MM.1S (cell line): Measurements from ENCODE around the gene STAT6.

ENCODE experiments used
- DNase-seq: peaks from one replicate; pipeline ENCODE4 v3.0.0-alpha.2; 2015
- H2AFZ ChIP-seq: fragments of 300-600 bp; sonication (generic); 2 replicates; pipeline ENCODE4 v1.6.0; 2016; ENCODE audit warnings: antibody characterized with exemption, low read length
- H3F3A ChIP-seq: fragments of 300-600 bp; sonication (generic); 2 replicates; pipeline ENCODE4 v1.6.1; 2016; ENCODE audit warnings: mild to moderate bottlenecking, antibody characterized with exemption, low read length, moderate library complexity, mixed read lengths; ENCODE audit not compliant: insufficient read depth
- H3K27ac ChIP-seq: fragments of 300-600 bp; sonication (generic); 2 replicates; pipeline ENCODE4 v1.5.1; 2016; ENCODE audit warnings: mild to moderate bottlenecking, low read length
- H3K27me3 ChIP-seq: fragments of 300-600 bp; sonication (generic); replicated peaks from 2 replicates; pipeline ENCODE4 v1.6.0; 2016; ENCODE audit warnings: low read length; ENCODE audit not compliant: insufficient read depth
- H3K36me3 ChIP-seq: fragments of 300-600 bp; sonication (generic); replicated peaks from 2 replicates; pipeline ENCODE4 v1.6.1; 2016; ENCODE audit warnings: mild to moderate bottlenecking, low read length, mixed read lengths; ENCODE audit not compliant: insufficient read depth
- H3K4me1 ChIP-seq: fragments of 300-600 bp; sonication (generic); 2 replicates; pipeline ENCODE4 v1.6.1; 2016; ENCODE audit warnings: low read length, mixed read lengths
- H3K4me2 ChIP-seq: fragments of 300-600 bp; sonication (generic); 2 replicates; pipeline ENCODE4 v1.6.0; 2016; ENCODE audit warnings: low read depth, low read length
- H3K4me3 ChIP-seq: fragments of 300-600 bp; sonication (generic); 2 replicates; pipeline ENCODE4 v1.5.1; 2016; ENCODE audit warnings: low read length, mixed read lengths
- H3K79me2 ChIP-seq: fragments of 300-600 bp; sonication (generic); 2 replicates; pipeline ENCODE4 v1.6.1; 2016; ENCODE audit warnings: mixed run types, low read length, mixed read lengths
- H3K9ac ChIP-seq: fragments of 300-600 bp; sonication (generic); 2 replicates; pipeline ENCODE4 v1.6.1; 2016; ENCODE audit warnings: low read length, mixed read lengths
- H3K9me2 ChIP-seq: fragments of 300-600 bp; sonication (generic); replicated peaks from 2 replicates; pipeline ENCODE4 v1.6.1; 2016; ENCODE audit warnings: mild to moderate bottlenecking, low read length, mixed read lengths; ENCODE audit not compliant: insufficient read depth
- H3K9me3 ChIP-seq: fragments of 300-600 bp; sonication (generic); replicated peaks from 2 replicates; pipeline ENCODE4 v1.6.1; 2016; ENCODE audit warnings: mild to moderate bottlenecking, low read length, mixed read lengths; ENCODE audit not compliant: insufficient read depth
- H4K20me1 ChIP-seq: fragments of 300-600 bp; sonication (generic); 2 replicates; pipeline ENCODE4 v1.6.1; 2016; ENCODE audit warnings: mild to moderate bottlenecking, low read length, moderate library complexity, mixed read lengths; ENCODE audit not compliant: insufficient read depth
- EZH2 ChIP-seq: fragments of 300-600 bp; sonication (generic); optimal IDR thresholded peaks from 2 replicates; pipeline ENCODE3; 2017; ENCODE audit warnings: low read depth, mild to moderate bottlenecking, antibody characterized with exemption, low read length, mixed read lengths
- EZH2phosphoT487 ChIP-seq: fragments of 300-600 bp; sonication (generic); IDR thresholded peaks from 2 replicates; pipeline ENCODE4 v1.6.1; 2018; ENCODE audit warnings: antibody characterized with exemption, low read length
- TF ChIP-seq, protein P1 (sequence below): fragments of 300-600 bp; sonication (generic); IDR thresholded peaks from 2 replicates; pipeline ENCODE4 v1.5.1; 2016; ENCODE audit warnings: antibody characterized with exemption, low read length, mixed read lengths

STAT6 gene

DNA sequence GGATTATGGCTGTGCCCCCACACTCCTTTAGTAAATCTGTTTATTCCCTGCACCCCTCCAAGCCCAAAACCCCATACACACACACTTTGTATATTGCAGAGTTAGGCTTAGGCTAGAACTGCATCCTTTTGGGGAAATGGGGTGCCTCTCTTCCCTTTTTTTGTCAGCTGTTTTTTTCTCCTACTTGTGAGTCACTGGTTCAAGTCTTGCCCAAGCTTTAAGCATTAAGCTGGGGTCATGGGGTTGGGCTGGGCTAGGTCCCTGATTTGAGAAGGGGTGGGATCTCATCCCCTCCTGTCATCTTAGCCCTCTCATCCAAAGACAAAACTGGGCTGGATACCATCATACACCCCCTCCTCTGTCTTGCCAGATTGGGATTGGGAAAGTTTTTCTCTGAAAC, 18.7 kb upstream of the STAT6 start:
- H3K79me2 ChIP-seq: no peaks in the 10 kb centered on the region
- peaks cover 34% of the 10 kb centered on the region for H3K27me3 ChIP-seq
- H3K9me3 ChIP-seq: no peaks in the 10 kb centered on the region
- H3K27ac ChIP-seq: no peak overlapping the region
- no peaks in the 10 kb centered on the region for H3F3A ChIP-seq
- H3K4me3 ChIP-seq: no peak overlapping the region
- H3K4me1 ChIP-seq: peaks cover 9% of the 10 kb centered on the region; the same call in 1 of the 2 replicates
- no peak overlapping the region for H2AFZ ChIP-seq
- DNase-seq: no peak
- no peaks in the 10 kb centered on the region for H4K20me1 ChIP-seq
- no peak overlapping the region for H3K9ac ChIP-seq
- no peak overlapping the region for H3K4me2 ChIP-seq
- no peak for TF ChIP-seq EZH2phosphoT487
- no peak for TF ChIP-seq EZH2
- TF ChIP-seq, protein P1, sequence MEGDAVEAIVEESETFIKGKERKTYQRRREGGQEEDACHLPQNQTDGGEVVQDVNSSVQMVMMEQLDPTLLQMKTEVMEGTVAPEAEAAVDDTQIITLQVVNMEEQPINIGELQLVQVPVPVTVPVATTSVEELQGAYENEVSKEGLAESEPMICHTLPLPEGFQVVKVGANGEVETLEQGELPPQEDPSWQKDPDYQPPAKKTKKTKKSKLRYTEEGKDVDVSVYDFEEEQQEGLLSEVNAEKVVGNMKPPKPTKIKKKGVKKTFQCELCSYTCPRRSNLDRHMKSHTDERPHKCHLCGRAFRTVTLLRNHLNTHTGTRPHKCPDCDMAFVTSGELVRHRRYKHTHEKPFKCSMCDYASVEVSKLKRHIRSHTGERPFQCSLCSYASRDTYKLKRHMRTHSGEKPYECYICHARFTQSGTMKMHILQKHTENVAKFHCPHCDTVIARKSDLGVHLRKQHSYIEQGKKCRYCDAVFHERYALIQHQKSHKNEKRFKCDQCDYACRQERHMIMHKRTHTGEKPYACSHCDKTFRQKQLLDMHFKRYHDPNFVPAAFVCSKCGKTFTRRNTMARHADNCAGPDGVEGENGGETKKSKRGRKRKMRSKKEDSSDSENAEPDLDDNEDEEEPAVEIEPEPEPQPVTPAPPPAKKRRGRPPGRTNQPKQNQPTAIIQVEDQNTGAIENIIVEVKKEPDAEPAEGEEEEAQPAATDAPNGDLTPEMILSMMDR: no peak
- H3K36me3 ChIP-seq: no peaks in the 10 kb centered on the region
- no peaks in the 10 kb centered on the region for H3K9me2 ChIP-seq

DNA sequence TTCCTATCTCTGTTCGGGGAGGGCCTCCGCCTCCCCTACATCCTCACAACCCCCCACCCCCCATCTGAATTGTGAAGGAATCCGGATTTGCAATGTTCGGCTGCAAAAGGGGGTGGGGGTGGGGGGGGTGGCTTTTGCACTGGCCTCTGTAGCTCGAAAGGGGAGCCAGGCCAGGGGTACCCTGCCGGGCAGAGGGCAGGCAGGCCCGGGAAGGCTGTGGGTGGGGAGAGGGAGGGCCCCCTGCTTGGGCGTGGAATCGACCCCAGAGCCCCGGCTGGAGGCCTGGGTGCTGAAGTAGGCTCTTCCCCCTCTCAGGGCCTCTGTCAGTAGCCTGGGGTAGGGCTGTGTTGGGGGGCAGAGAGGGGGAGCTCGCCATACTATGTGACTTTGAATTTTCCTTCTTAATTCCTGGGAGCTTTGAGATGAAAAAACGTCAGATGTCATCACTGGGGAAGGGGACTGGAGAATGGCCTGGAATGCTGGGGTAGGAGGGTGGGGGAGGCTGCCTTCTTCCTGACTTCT, 18.2 kb upstream of the STAT6 start:
- DNase-seq: no peak
- H3K79me2 ChIP-seq: no peaks in the 10 kb centered on the region
- no peak overlapping the region for H2AFZ ChIP-seq
- H3K36me3 ChIP-seq: no peaks in the 10 kb centered on the region
- no peaks in the 10 kb centered on the region for H3F3A ChIP-seq
- no peak overlapping the region for H3K9ac ChIP-seq
- H3K9me3 ChIP-seq: no peaks in the 10 kb centered on the region
- H3K4me3 ChIP-seq: no peak overlapping the region
- TF ChIP-seq, protein P1: no peak
- TF ChIP-seq EZH2phosphoT487 (no peak), EZH2 (no peak)
- no peaks in the 10 kb centered on the region for H4K20me1 ChIP-seq
- H3K27me3 ChIP-seq: peaks cover 34% of the 10 kb centered on the region
- H3K27ac ChIP-seq: no peak overlapping the region
- H3K4me2 ChIP-seq: no peak overlapping the region
- H3K4me1 ChIP-seq: peaks cover 9% of the 10 kb centered on the region; the same call in 1 of the 2 replicates
- no peaks in the 10 kb centered on the region for H3K9me2 ChIP-seq

DNA sequence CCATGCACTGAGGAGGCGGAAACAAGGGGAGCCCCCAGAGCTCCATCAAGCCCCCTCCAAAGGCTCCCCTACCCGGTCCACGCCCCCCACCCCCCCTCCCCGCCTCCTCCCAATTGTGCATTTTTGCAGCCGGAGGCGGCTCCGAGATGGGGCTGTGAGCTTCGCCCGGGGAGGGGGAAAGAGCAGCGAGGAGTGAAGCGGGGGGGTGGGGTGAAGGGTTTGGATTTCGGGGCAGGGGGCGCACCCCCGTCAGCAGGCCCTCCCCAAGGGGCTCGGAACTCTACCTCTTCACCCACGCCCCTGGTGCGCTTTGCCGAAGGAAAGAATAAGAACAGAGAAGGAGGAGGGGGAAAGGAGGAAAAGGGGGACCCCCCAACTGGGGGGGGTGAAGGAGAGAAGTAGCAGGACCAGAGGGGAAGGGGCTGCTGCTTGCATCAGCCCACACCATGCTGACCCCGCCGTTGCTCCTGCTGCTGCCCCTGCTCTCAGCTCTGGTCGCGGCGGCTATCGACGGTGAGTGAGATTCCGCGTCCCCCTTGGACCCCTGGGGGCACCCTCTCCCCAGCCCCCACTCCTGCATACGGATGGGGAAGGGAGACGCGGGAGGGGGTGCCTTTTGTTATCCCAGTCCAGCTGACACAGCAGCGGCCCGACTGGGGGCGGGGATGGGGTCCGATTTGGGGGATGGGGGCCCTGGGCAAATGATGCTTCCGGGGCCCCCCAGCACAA, 17.5 kb upstream of the STAT6 start:
- no peak overlapping the region for H2AFZ ChIP-seq
- no peak for DNase-seq

More for the DNA sequence above, 17.5 kb upstream of the STAT6 start:
- Histone ChIP-seq H4K20me1 (no peaks in the 10 kb centered on the region), H3K4me1 (peaks cover 9% of the 10 kb centered on the region; the same call in 1 of the 2 replicates), H3K79me2 (no peaks in the 10 kb centered on the region), H3K9me2 (no peaks in the 10 kb centered on the region), H3F3A (no peaks in the 10 kb centered on the region), H3K4me3 (peak overlapping the region; percentile 75; the same call in 1 of the 2 replicates), H3K36me3 (no peaks in the 10 kb centered on the region), H3K9ac (no peak overlapping the region), H3K27me3 (peaks cover 36% of the 10 kb centered on the region), H3K4me2 (no peak overlapping the region), H3K27ac (no peak overlapping the region), H3K9me3 (no peaks in the 10 kb centered on the region)
- TF ChIP-seq EZH2phosphoT487 (no peak), EZH2 (no peak)
- TF ChIP-seq, protein P1: no peak
